ENCODE results near the gene PRF1. TPM values are rescaled to one million over a fixed set of nuclear protein-coding genes. Genes with fewer than 3 reads are reported as not detected.

The PRF1 gene
- total RNA-seq, 1 experiment from 2014 or later: 6.4 TPM

DNA sequence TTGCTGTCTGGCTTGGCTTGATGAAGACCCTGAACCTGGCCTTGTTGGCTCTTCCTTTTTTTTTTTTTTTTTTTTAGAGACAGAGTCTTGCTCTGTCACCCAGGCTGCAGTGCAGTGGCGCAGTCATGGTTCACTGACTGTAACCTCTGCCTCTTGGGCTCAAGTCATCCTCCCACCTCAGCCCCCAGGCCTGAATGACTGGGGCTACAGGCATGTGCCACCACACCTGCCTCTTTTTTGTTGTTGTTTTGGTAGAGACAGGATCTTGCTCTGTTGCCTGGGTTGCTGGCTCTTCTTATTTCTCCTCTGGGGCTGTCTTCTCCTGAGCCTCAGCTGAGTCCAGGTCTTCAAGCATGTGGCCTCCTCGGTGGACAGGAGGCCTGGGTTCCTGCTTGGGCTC, 44.7 kb downstream of the PRF1 start:
- H3K4me1 ChIP-seq (ENCODE audit: control insufficient read depth in 1 of 2, insufficient read depth in 2 of 2, low read length in 2 of 2): peaks cover 19 to 90% of the 10 kb centered on the region in 2 experiments
- no peak overlapping the region for H2AFZ ChIP-seq (ENCODE audit: low read depth, low read length, poor library complexity, severe bottlenecking)
- no peak overlapping the region for H3K4me3 ChIP-seq (replicated peaks in 1 of 2; ENCODE audit: low read depth in 1 of 2, low read length in 2 of 2)
- H3K9ac ChIP-seq (ENCODE audit: low read length): peak overlapping the region; percentile 57; the same call in 1 of the 2 replicates
- ChIA-PET RAD21 (ENCODE audit: low non-redundant PET in 1 of 2, low total read pairs in 2 of 2, uncharacterized antibody in 2 of 2, unreplicated experiment in 2 of 2) (no interaction called here), POLR2A (no interaction called here), CTCF (no interaction called here)
- no peaks in the 10 kb centered on the region for H4K20me1 ChIP-seq (ENCODE audit: insufficient read depth)
- BruUV-seq (replicated peaks): no TSS peak
- H3K36me3 ChIP-seq (ENCODE audit: control insufficient read depth in 1 of 2, insufficient read depth in 2 of 2, low read length in 2 of 2): peaks cover 0 to 3% of the 10 kb centered on the region in 2 experiments; a peak in 1 of 4 replicates
- H3K9me3 ChIP-seq (ENCODE audit: control insufficient read depth in 1 of 2, insufficient read depth in 1 of 2, low read depth in 1 of 2, low read length in 2 of 2): no peaks in the 10 kb centered on the region
- no peaks in the 10 kb centered on the region for H3K27me3 ChIP-seq (ENCODE audit: insufficient read depth, low read length)
- intact Hi-C loops (cut with micrococcal nuclease): loop anchor here (2.0 to 5.0 kb wide), 2 partner anchors 114 to 323 kb away; partner anchors contain the start of gene ADAMTS14
- peak overlapping the region; percentile 52; the same call in 1 of the 2 replicates for H3K27ac ChIP-seq (ENCODE audit: low read depth, low read length)
- no peaks in the 10 kb centered on the region for H3K9me2 ChIP-seq (ENCODE audit: insufficient read depth)
- TF ChIP-seq JUND (IDR thresholded peaks at IDR 0.05) (no peak), RAD21 (IDR thresholded peaks at IDR 0.05; ENCODE audit: low read depth) (no peak), POLR2A (IDR thresholded peaks at IDR 0.05; ENCODE audit: borderline replicate concordance, extremely low read depth, insufficient read depth, insufficient read length) (no peak), YY1 (IDR thresholded peaks at IDR 0.05; ENCODE audit: extremely low read depth, insufficient replicate concordance, low read depth, low read length) (no peak), SRF (IDR thresholded peaks at IDR 0.05; ENCODE audit: low read depth) (no peak), ELF1 (IDR thresholded peaks at IDR 0.05; ENCODE audit: borderline replicate concordance, low read depth) (no peak), CEBPB (IDR thresholded peaks at IDR 0.05; ENCODE audit: low read depth) (no peak), EZH2 (IDR thresholded peaks at IDR 0.05) (no peak), SP1 (IDR thresholded peaks at IDR 0.05; ENCODE audit: low read depth) (no peak), ZFX (IDR thresholded peaks at IDR 0.05) (no peak), TCF7L2 (IDR thresholded peaks at IDR 0.05; ENCODE audit: borderline replicate concordance, extremely low read depth, insufficient read depth, insufficient read length) (no peak), EGR1 (IDR thresholded peaks at IDR 0.05; ENCODE audit: low read depth) (no peak)
- TF ChIP-seq, protein P1, sequence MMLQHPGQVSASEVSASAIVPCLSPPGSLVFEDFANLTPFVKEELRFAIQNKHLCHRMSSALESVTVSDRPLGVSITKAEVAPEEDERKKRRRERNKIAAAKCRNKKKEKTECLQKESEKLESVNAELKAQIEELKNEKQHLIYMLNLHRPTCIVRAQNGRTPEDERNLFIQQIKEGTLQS (IDR thresholded peaks at IDR 0.05): no peak
- TF ChIP-seq, protein P2, sequence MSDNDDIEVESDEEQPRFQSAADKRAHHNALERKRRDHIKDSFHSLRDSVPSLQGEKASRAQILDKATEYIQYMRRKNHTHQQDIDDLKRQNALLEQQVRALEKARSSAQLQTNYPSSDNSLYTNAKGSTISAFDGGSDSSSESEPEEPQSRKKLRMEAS (IDR thresholded peaks at IDR 0.05): no peak
- ATAC-seq (no peak), DNase-seq (ENCODE audit: low read depth, low spot score) (no peak)
- peak overlapping the region; percentile 79 for H3K4me2 ChIP-seq (ENCODE audit: low read length)
- H3K79me2 ChIP-seq (ENCODE audit: insufficient read depth, low read length): peaks cover 11% of the 10 kb centered on the region; the same call in 1 of the 2 replicates
